Measurements from ENCODE around the gene TSPAN11. TPM values are rescaled to one million over a fixed set of nuclear protein-coding genes. Genes with fewer than 3 reads are reported as not detected.

TSPAN11 gene
- polyA plus RNA-seq, 2 of the 4 experiments (the other 2 are of a cell fraction): 0.01 to 0.06 TPM

- Histone ChIP-seq H3K9me3 (no peaks in the 10 kb centered on the region), H3K4me2 (no peak overlapping the region), H3K27ac (no peak overlapping the region), H3K4me1 (peaks cover 25% of the 10 kb centered on the region), H3K4me3 (no peak overlapping the region)
- ChIA-PET POLR2A (no interaction called here), CTCF (no interaction called here)
- TF ChIP-seq ZNF302 (CRISPR knock-in tag; IDR thresholded peaks at IDR 0.05) (no peak), TP53 (CRISPR knock-in tag; IDR thresholded peaks at IDR 0.05) (no peak), USF2 (IDR thresholded peaks at IDR 0.05) (no peak), HOXB13 (CRISPR knock-in tag; IDR thresholded peaks at IDR 0.05; ENCODE audit: low read depth) (no peak), PBX3 (IDR thresholded peaks at IDR 0.05) (no peak), RFX5 (IDR thresholded peaks at IDR 0.05) (no peak), FOSB (CRISPR knock-in tag; IDR thresholded peaks at IDR 0.05) (no peak), KDM1A (IDR thresholded peaks at IDR 0.05; ENCODE audit: low read depth) (no peak), ZSCAN20 (CRISPR knock-in tag; IDR thresholded peaks at IDR 0.05) (no peak), ESRRA (IDR thresholded peaks at IDR 0.05; ENCODE audit: borderline replicate concordance, low read length) (no peak), CEBPB (IDR thresholded peaks at IDR 0.05) (no peak)
- FAIRE-seq: no peak
- no peak for DNase-seq (ENCODE audit: low read depth in 1 of 2, low spot score in 1 of 2)
- whole genome bisulfite sequencing (ENCODE audit: missing lambda C conversion rate): 59% methylated on average over 3 of the region's 3 CpGs
- no peak for ATAC-seq
Observed at GRCh38 chr12:31007153-31007495, 80.6 kb downstream of the TSPAN11 start.

GRCh38 chr12:31007636-31008175 lies 81.2 kb downstream of the TSPAN11 start:
- 65% methylated on average over 5 of the region's 5 CpGs for WGBS (ENCODE audit: missing lambda C conversion rate)
- Histone ChIP-seq H3K4me2 (no peak overlapping the region), H3K9me3 (no peaks in the 10 kb centered on the region), H3K4me3 (no peak overlapping the region), H3K4me1 (peaks cover 25% of the 10 kb centered on the region), H3K27ac (no peak overlapping the region)
- POLR2A ChIA-PET: no interaction called here
- DNase-seq (ENCODE audit: low read depth in 1 of 2, low spot score in 1 of 2) (no peak), FAIRE-seq (no peak), ATAC-seq (no peak)
- TF ChIP-seq ZC3H11A (IDR thresholded peaks at IDR 0.05): no peak
- TF ChIP-seq RAD21 (conservative IDR thresholded peaks at IDR 0.05 in 1 of 2, IDR thresholded peaks at IDR 0.05 in 1 of 2): no peak
- TF ChIP-seq POLR2A (IDR thresholded peaks at IDR 0.05; ENCODE audit: low read length): no peak
- TF ChIP-seq FOSB (CRISPR knock-in tag; IDR thresholded peaks at IDR 0.05): no peak
- TF ChIP-seq CBX2 (IDR thresholded peaks at IDR 0.05; ENCODE audit: borderline replicate concordance, low read depth): no peak
- no peak for TF ChIP-seq RARB (CRISPR knock-in tag; IDR thresholded peaks at IDR 0.05)
- no peak for TF ChIP-seq POLR2AphosphoS2 (conservative IDR thresholded peaks at IDR 0.05; ENCODE audit: low read length)
- no peak for TF ChIP-seq KDM1A (IDR thresholded peaks at IDR 0.05; ENCODE audit: low read depth)
- TF ChIP-seq JUNB (IDR thresholded peaks at IDR 0.05): no peak
- no peak for TF ChIP-seq HOXA7 (CRISPR knock-in tag; IDR thresholded peaks at IDR 0.05)
- TF ChIP-seq BHLHE40 (IDR thresholded peaks at IDR 0.05; ENCODE audit: low read depth, low read length): no peak
- TF ChIP-seq CEBPB (IDR thresholded peaks at IDR 0.05): no peak
- no peak for TF ChIP-seq BCL3 (IDR thresholded peaks at IDR 0.05)
- CTCF ChIA-PET: interaction anchor here (0.7 to 0.9 kb wide), 2 partner anchors 18 to 22 kb away, joined by 4 read pairs; no protein-coding TSS in a partner anchor

- TF ChIP-seq ELK1 (IDR thresholded peaks at IDR 0.05; ENCODE audit: low read depth, low read length): no peak
- no peak for TF ChIP-seq EHF (CRISPR knock-in tag; IDR thresholded peaks at IDR 0.05)
- no peak for TF ChIP-seq FOSL2 (IDR thresholded peaks at IDR 0.05)
- TF ChIP-seq FOSL2 (CRISPR knock-in tag; IDR thresholded peaks at IDR 0.05): no peak
- TF ChIP-seq HOXA7 (CRISPR knock-in tag; IDR thresholded peaks at IDR 0.05): no peak
- no peaks in the 10 kb centered on the region for H3K9me3 ChIP-seq
- H3K4me1 ChIP-seq: peaks cover 21% of the 10 kb centered on the region
- no peak for FAIRE-seq
- H3K4me2 ChIP-seq: no peak overlapping the region
- H3K27ac ChIP-seq: no peak overlapping the region
- WGBS (ENCODE audit: missing lambda C conversion rate): 86% methylated on average over 6 of the region's 6 CpGs
- no peak overlapping the region for H3K4me3 ChIP-seq
- ChIA-PET CTCF (interaction anchor here (0.7 to 0.9 kb wide), 3 partner anchors 18 to 23 kb away, joined by 3 to 4 read pairs (median 4); no protein-coding TSS in a partner anchor), POLR2A (no interaction called here)
- no peak for ATAC-seq
- no peak for DNase-seq (ENCODE audit: low read depth in 1 of 2, low spot score in 1 of 2)
Observed at GRCh38 chr12:31008241-31008761, 81.8 kb downstream of the TSPAN11 start.

All from A549 (cell line).